ENCODE data around the gene FN3KRP.

FN3KRP gene

GRCh38 chr17:82697808-82698064 is 18.8 kb upstream of the FN3KRP start:
- no peak overlapping the region for H3K4me3 ChIP-seq (ENCODE audit: low read depth, low read length)
- DNase-seq (ENCODE audit: low read depth), result no peak
- TF ChIP-seq MAX (IDR thresholded peaks at IDR 0.05; ENCODE audit: low read depth, low read length), result no peak
- TF ChIP-seq CTCF (IDR thresholded peaks at IDR 0.05; ENCODE audit: low read depth, low read length), result no peak
- TF ChIP-seq POLR2A (IDR thresholded peaks at IDR 0.05; ENCODE audit: extremely low read depth, insufficient read length), result no peak
- no peak for TF ChIP-seq MYC (IDR thresholded peaks at IDR 0.05; ENCODE audit: low read depth, low read length)

GRCh38 chr17:82698065-82698973 is 18.2 kb upstream of the FN3KRP start, which contains the start of gene RAB40B:
Gene RAB40B, minus strand, starts transcription at chr17:82698698. Its CDS starts 102 bp downstream, at chr17:82698596.
- TF ChIP-seq POLR2A (IDR thresholded peaks at IDR 0.05; ENCODE audit: extremely low read depth, insufficient read length), result no peak
- TF ChIP-seq CTCF (IDR thresholded peaks at IDR 0.05; ENCODE audit: low read depth, low read length), result no peak
- TF ChIP-seq MAX (IDR thresholded peaks at IDR 0.05; ENCODE audit: low read depth, low read length), result no peak
- TF ChIP-seq MYC (IDR thresholded peaks at IDR 0.05; ENCODE audit: low read depth, low read length), result no peak
- DNase-seq (ENCODE audit: low read depth), result peak; percentile 97

DNA sequence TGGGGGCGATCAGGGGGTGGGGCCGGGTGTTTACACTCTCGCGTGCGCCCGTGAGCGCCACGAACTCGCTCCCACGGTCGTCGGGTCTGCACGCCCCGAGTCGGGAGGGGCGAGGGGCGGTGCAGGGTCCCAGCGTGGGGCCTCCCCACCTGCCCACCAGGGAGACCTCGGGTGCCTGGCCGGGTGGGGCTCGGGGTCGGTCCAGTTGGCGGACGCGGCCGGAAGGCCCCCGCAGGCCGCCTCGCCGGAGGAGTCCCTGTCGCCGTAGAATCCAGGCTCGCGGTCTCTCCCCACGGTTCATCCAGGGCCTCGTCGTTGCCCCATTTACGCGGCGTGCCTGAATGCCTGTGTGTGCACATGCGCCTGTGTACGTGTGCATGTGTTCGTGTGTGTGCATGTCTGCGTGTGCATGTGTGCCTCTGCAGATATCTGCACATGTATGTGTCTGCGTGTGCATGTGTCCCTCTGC is 17.5 kb upstream of the FN3KRP start:
- TF ChIP-seq POLR2A (IDR thresholded peaks at IDR 0.05; ENCODE audit: extremely low read depth, insufficient read length) (no peak), MAX (IDR thresholded peaks at IDR 0.05; ENCODE audit: low read depth, low read length) (no peak), MYC (IDR thresholded peaks at IDR 0.05; ENCODE audit: low read depth, low read length) (no peak), CTCF (IDR thresholded peaks at IDR 0.05; ENCODE audit: low read depth, low read length) (no peak)
- DNase-seq (ENCODE audit: low read depth), result peak; percentile 31
- peak overlapping the region; percentile 28 for H3K4me3 ChIP-seq (ENCODE audit: low read depth, low read length)

More at GRCh38 chr17:82698065-82698973, 18.2 kb upstream of the FN3KRP start, which contains the start of gene RAB40B:
- peak within 1 kb of the TSS; percentile 38 for H3K4me3 ChIP-seq (ENCODE audit: low read depth, low read length)

DNA sequence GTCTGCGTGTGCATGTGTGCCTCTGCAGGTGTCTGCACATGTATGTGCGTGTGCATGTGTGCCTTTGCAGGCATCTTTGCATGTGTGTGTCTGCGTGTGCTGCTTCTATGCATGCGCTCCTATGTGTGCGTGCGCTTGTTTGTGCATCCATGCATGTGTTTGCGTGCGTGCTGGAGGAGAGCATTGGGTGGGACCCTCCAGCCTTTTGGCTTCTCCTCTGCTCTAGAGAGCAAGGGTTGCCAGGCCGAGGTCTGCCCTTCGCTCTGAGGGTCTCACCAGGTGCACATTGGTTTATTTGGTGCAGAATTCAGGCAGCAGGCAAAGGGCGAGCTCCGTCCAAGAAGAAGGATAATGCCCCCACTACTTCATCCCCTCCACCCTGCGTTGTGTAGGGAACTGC is 17.0 kb upstream of the FN3KRP start:
- DNase-seq (ENCODE audit: low read depth), result no peak
- TF ChIP-seq MAX (IDR thresholded peaks at IDR 0.05; ENCODE audit: low read depth, low read length) (no peak), MYC (IDR thresholded peaks at IDR 0.05; ENCODE audit: low read depth, low read length) (no peak), CTCF (IDR thresholded peaks at IDR 0.05; ENCODE audit: low read depth, low read length) (no peak), POLR2A (IDR thresholded peaks at IDR 0.05; ENCODE audit: extremely low read depth, insufficient read length) (no peak)
- H3K4me3 ChIP-seq (ENCODE audit: low read depth, low read length), result no peak overlapping the region

DNA sequence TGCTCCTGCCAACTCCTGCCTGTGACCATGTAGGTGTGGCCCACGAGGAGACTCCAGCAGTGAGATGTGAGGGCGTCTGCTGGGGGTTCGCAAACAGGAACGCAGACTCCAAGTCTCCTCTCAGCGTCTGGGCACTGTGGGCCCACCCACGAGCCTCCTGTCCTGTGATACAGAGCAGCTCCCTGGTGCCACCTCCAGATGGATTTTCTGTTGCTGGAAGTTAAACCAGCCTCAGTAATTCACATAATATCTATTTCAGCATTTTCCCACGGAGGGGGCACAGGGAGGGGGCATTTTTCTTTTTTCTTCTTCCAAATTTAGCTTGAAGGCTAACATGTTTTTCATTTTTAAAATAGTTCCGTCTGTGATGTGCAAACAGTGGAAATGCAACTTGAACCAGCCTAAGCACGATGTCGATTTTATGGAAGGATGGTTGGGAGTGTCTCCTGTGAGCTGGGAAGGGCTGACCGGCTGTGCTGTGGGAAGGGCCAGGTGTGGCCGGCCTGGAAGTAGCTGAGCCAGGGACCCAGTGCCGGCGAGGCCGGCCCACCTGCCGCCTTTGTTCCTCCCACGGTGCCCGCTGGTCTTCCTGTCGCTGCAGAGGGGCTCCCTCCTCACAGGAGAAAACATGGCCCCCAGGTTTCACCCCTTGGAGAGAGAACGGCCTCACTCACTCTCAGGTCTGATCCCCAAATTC is 14.1 kb upstream of the FN3KRP start:
- no peak overlapping the region for H3K4me3 ChIP-seq (ENCODE audit: low read depth, low read length)
- no peak for DNase-seq (ENCODE audit: low read depth)
- TF ChIP-seq CTCF (IDR thresholded peaks at IDR 0.05; ENCODE audit: low read depth, low read length) (no peak), MAX (IDR thresholded peaks at IDR 0.05; ENCODE audit: low read depth, low read length) (no peak), POLR2A (IDR thresholded peaks at IDR 0.05; ENCODE audit: extremely low read depth, insufficient read length) (no peak), MYC (IDR thresholded peaks at IDR 0.05; ENCODE audit: low read depth, low read length) (no peak)
